ENCODE results near the gene LYPD1. TPM values are rescaled to one million over a fixed set of nuclear protein-coding genes. Genes with fewer than 3 reads are reported as not detected.

Gene LYPD1
- polyA plus RNA-seq, 1 of the 3 experiments (the other 2 are of a cell fraction): 5.4 TPM

DNA sequence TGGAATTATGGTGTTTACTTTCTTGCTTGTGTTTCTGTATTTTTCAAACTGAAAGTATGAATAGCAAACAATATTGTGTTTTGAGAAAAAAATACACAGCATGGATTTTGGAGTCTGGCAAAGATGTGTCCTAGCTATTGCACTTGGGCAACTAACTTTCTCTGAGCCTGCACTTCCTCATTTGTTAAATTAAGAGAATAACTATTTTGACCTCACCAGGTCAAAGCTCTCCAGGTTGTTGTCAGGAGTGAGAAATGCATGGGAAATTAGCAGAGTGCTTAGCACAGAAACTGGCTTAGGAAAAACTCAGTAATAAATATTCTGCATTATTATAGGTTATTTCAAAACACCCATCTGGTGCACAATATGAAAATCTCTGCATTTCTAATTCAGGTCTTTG lies 28.2 kb downstream of the LYPD1 start (continued):
- TF ChIP-seq, protein P1, sequence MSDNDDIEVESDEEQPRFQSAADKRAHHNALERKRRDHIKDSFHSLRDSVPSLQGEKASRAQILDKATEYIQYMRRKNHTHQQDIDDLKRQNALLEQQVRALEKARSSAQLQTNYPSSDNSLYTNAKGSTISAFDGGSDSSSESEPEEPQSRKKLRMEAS (IDR thresholded peaks at IDR 0.05; ENCODE audit: low read depth): no peak
- TF ChIP-seq RCOR1 (IDR thresholded peaks at IDR 0.05; ENCODE audit: low read length) (no peak), MXI1 (IDR thresholded peaks at IDR 0.05; ENCODE audit: low read depth, low read length) (no peak), MEF2A (IDR thresholded peaks at IDR 0.05; ENCODE audit: borderline replicate concordance, low read depth) (no peak), JUND (IDR thresholded peaks at IDR 0.05) (no peak), CHD2 (IDR thresholded peaks at IDR 0.05; ENCODE audit: low read length, partially characterized antibody) (no peak), FOXM1 (IDR thresholded peaks at IDR 0.05; ENCODE audit: low read depth) (no peak), NRF1 (IDR thresholded peaks at IDR 0.05; ENCODE audit: low read depth, low read length) (no peak), TCF12 (IDR thresholded peaks at IDR 0.05) (no peak)

DNA sequence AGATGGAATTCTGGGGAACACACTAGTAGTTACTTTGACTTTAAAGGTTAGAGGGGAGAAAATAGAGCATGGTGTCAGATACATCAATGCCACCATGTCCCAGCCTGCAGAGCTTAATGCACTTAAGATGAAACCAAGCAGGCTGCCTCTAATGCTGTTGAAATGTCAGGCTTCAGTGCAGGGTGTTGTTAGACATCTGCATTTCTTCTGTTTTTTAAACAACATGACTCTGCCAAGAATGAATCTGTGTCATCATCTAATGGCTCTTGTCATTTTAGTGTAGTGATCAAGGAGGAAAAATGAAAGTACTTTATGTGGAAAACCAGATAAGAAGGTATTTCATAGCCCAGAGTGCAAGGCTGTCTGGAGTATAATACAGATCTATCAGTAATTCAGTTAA lies 29.9 kb downstream of the LYPD1 start:
- TF ChIP-seq TEAD4 (IDR thresholded peaks at IDR 0.05; ENCODE audit: borderline replicate concordance, insufficient read depth) (no peak), RCOR1 (IDR thresholded peaks at IDR 0.05; ENCODE audit: low read length) (no peak), POLR2AphosphoS5 (IDR thresholded peaks at IDR 0.05; ENCODE audit: low read depth, low read length) (no peak), GATA2 (CRISPR knock-in tag; IDR thresholded peaks at IDR 0.05) (no peak), RXRA (IDR thresholded peaks at IDR 0.05; ENCODE audit: borderline replicate concordance, low read depth) (no peak), FOSL2 (IDR thresholded peaks at IDR 0.05; ENCODE audit: borderline replicate concordance, low read depth) (no peak), GABPA (IDR thresholded peaks at IDR 0.05; ENCODE audit: low read depth) (no peak), NFIC (IDR thresholded peaks at IDR 0.05; ENCODE audit: borderline replicate concordance) (no peak), FOXJ3 (CRISPR knock-in tag; IDR thresholded peaks at IDR 0.05) (no peak)
- TF ChIP-seq, protein P2, sequence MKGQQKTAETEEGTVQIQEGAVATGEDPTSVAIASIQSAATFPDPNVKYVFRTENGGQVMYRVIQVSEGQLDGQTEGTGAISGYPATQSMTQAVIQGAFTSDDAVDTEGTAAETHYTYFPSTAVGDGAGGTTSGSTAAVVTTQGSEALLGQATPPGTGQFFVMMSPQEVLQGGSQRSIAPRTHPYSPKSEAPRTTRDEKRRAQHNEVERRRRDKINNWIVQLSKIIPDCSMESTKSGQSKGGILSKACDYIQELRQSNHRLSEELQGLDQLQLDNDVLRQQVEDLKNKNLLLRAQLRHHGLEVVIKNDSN (IDR thresholded peaks at IDR 0.05; ENCODE audit: borderline replicate concordance, low read depth): no peak
- DNase-seq: no peak
- Histone ChIP-seq H3K79me2 (ENCODE audit: insufficient read depth) (no peaks in the 10 kb centered on the region), H4K20me1 (ENCODE audit: insufficient read depth) (no peaks in the 10 kb centered on the region), H3K9me3 (no peaks in the 10 kb centered on the region), H3K27ac (ENCODE audit: low read depth in 2 of 2, low read length in 1 of 2) (no peak overlapping the region), H3K9ac (no peak overlapping the region), H3K27me3 (ENCODE audit: insufficient read depth) (no peaks in the 10 kb centered on the region), H3K36me3 (replicated peaks in 1 of 2; ENCODE audit: control insufficient read depth in 1 of 2, insufficient read depth in 2 of 2, low read length in 1 of 2) (no peaks in the 10 kb centered on the region), H3K4me3 (ENCODE audit: low read depth in 2 of 2, low read length in 1 of 2) (no peak overlapping the region), H3K9me2 (no peaks in the 10 kb centered on the region), H3K4me2 (no peak overlapping the region), H3F3A (replicated peaks; ENCODE audit: insufficient read depth) (no peaks in the 10 kb centered on the region), H2AFZ (ENCODE audit: low read depth) (no peak overlapping the region), H3K4me1 (ENCODE audit: control insufficient read depth in 1 of 2, insufficient read depth in 2 of 2, low read depth in 1 of 2, low read length in 1 of 2) (no peaks in the 10 kb centered on the region)
- ChIA-PET POLR2A (no interaction called here), CTCF (interaction anchor here (0.6 to 3.0 kb wide), 2 partner anchors 11 to 609 kb away, joined by 3 to 14 read pairs; no protein-coding TSS in a partner anchor)
